RWPE2 (cell line): ENCODE results near the gene SPPL3.

Experiments used
- ATAC-seq: fragments of 200-7000 bp; cut with Tn5 transposase; 3 replicates; pipeline ENCODE4 v1.9.1; 2021; ENCODE audit warnings: low read depth
- DNase-seq: peaks from one replicate; pipeline ENCODE4 v3.0.0-alpha.2; 2020; ENCODE audit warnings: low spot score
- H3K27ac ChIP-seq: fragments of 450-650 bp; 2 replicates; pipeline ENCODE4 v1.5.1; 2017; ENCODE audit warnings: mild to moderate bottlenecking; ENCODE audit not compliant: poor library complexity, severe bottlenecking
- H3K27me3 ChIP-seq: fragments of 250-450 bp; sonication (Bioruptor Pico); 2 replicates; pipeline ENCODE4 v1.5.1; 2021; ENCODE audit warnings: mild to moderate bottlenecking, moderate library complexity; ENCODE audit not compliant: insufficient read depth, poor library complexity, severe bottlenecking
- H3K36me3 ChIP-seq: fragments of 250-450 bp; sonication (Bioruptor Pico); 2 replicates; pipeline ENCODE4 v1.5.1; 2020; ENCODE audit warnings: low read depth, mild to moderate bottlenecking, moderate library complexity
- H3K4me1 ChIP-seq: fragments of 250-450 bp; sonication (Bioruptor Pico); 2 replicates; pipeline ENCODE4 v1.5.1; 2021; ENCODE audit warnings: mild to moderate bottlenecking, moderate library complexity; ENCODE audit not compliant: insufficient read depth, poor library complexity, severe bottlenecking
- H3K4me3 ChIP-seq: fragments of 250-450 bp; sonication (Bioruptor Pico); 2 replicates; pipeline ENCODE4 v1.5.1; 2021; ENCODE audit warnings: mild to moderate bottlenecking, moderate library complexity; ENCODE audit not compliant: severe bottlenecking
- H3K9me3 ChIP-seq: fragments of 250-450 bp; sonication (Bioruptor Pico); 2 replicates; pipeline ENCODE4 v1.5.1; 2021; ENCODE audit warnings: mild to moderate bottlenecking, moderate library complexity; ENCODE audit not compliant: severe bottlenecking
- CTCF ChIP-seq: fragments of 450-650 bp; IDR thresholded peaks from one replicate; pipeline ENCODE4 v1.5.1; 2017; ENCODE audit warnings: mild to moderate bottlenecking, moderate library complexity; ENCODE audit not compliant: poor library complexity, severe bottlenecking

Gene SPPL3

GRCh38 chr12:120866108-120866507 is 38.0 kb downstream of the SPPL3 start:
- ATAC-seq: no peak; the same call in 2 of the 3 replicates
- Histone ChIP-seq H3K9me3 (no peaks in the 10 kb centered on the region), H3K27ac (no peak overlapping the region), H3K4me3 (no peak overlapping the region), H3K36me3 (peaks cover 4% of the 10 kb centered on the region; the same call in 1 of the 2 replicates), H3K4me1 (peaks cover 14% of the 10 kb centered on the region), H3K27me3 (no peaks in the 10 kb centered on the region)
- no peak for TF ChIP-seq CTCF
- DNase-seq: no peak

GRCh38 chr12:120865098-120865497 is 39.1 kb downstream of the SPPL3 start:
- Histone ChIP-seq H3K4me1 (peaks cover 14% of the 10 kb centered on the region), H3K9me3 (no peaks in the 10 kb centered on the region), H3K27ac (no peak overlapping the region), H3K4me3 (no peak overlapping the region), H3K36me3 (peaks cover 4% of the 10 kb centered on the region; the same call in 1 of the 2 replicates), H3K27me3 (no peaks in the 10 kb centered on the region)
- ATAC-seq (no peak), DNase-seq (no peak)
- TF ChIP-seq CTCF: no peak

- H3K27ac ChIP-seq: no peak overlapping the region
Observed at GRCh38 chr12:120862664-120863063, 41.5 kb downstream of the SPPL3 start.

DNA sequence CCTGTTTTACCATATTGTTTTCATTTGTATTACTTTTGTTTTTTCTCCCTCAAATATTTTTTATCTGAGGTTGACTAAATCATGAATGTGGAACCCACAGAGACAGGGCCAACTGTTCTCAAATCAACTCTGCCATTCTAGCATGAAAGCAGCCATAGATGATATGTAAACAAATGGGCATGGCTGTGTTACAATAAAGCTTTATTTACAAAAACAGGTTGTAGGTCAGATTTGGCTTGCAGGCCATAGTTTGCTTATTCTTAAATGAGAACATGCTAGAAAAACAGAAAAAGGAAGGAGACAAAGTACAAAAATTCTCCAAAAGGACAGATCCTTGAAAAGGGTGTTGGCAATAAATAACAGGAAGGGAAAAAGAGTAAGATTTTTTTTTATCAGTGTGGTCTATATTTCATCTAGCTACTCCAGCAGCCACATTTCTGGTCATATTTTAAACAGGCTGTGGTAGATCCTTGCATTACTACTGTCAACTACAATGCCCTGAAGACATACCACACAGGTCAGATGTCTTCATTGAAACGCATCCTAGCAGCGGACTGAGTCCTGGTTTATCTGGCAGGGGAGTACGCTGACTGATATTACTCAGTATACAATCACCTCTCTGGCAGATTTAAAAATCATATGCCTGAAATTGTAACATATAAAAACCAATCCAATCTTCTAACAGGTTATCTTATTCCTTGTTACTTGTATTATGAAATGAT is 42.9 kb downstream of the SPPL3 start:
- Histone ChIP-seq H3K27ac (no peak overlapping the region), H3K27me3 (no peaks in the 10 kb centered on the region), H3K4me1 (peaks cover 4% of the 10 kb centered on the region), H3K4me3 (no peak overlapping the region), H3K36me3 (no peaks in the 10 kb centered on the region), H3K9me3 (no peaks in the 10 kb centered on the region)
- no peak for TF ChIP-seq CTCF
- ATAC-seq (no peak), DNase-seq (no peak)

More at GRCh38 chr12:120862664-120863063, 41.5 kb downstream of the SPPL3 start:
- Histone ChIP-seq H3K9me3 (no peaks in the 10 kb centered on the region), H3K36me3 (peaks cover 4% of the 10 kb centered on the region; the same call in 1 of the 2 replicates), H3K4me3 (no peak overlapping the region), H3K27me3 (no peaks in the 10 kb centered on the region), H3K4me1 (peaks cover 14% of the 10 kb centered on the region)
- no peak for ATAC-seq
- TF ChIP-seq CTCF: no peak
- DNase-seq: no peak

DNA sequence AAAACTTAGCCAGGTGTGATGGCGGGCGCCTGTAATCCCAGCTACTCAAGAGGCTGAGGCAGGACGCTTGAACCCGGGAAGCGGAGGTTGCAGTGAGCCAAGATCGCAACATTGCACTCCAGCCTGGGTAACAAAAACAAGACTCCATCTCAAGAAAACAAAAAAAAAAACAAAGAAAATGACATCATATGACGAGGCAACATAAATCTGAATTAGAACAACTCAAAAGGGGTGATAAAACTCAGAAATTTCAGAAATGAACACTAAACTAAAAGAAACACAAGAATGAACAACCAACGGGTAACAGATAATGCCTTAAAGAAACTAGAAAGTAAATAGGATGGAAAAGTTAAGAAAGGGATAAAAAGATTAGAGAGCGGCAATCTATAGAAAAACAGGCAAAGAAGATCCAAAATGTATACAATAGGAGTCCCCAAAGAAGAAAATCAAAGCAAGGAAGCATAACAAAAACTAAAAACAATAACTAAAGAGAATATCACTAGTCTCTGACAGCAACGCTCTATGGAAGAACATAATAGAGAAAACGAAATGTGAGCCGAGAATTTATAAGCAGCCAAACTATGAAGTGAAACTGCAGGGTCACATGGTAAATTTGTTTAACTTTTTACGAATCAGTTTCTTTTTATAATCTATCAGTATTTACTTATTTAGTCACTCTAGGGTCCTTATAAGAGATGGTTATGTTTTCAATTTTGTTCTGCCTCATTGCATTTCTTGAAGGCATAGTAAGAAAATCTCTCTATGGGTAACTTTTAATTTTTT is 45.7 kb downstream of the SPPL3 start:
- DNase-seq: no peak
- ATAC-seq: no peak
- Histone ChIP-seq H3K27me3 (no peaks in the 10 kb centered on the region), H3K9me3 (no peaks in the 10 kb centered on the region), H3K27ac (no peak overlapping the region), H3K4me3 (no peak overlapping the region), H3K4me1 (peaks cover 8% of the 10 kb centered on the region), H3K36me3 (no peaks in the 10 kb centered on the region)
- no peak for TF ChIP-seq CTCF
